ENCODE measurements around the gene TOLLIP.

The TOLLIP gene

GRCh38 chr11:1242289-1242688, 67.1 kb downstream of the TOLLIP start:
- DNase-seq (ENCODE audit: low read depth) = no peak
- no peak for TF ChIP-seq CTCF (conservative IDR thresholded peaks at IDR 0.05; ENCODE audit: low read length)

GRCh38 chr11:1241706-1242105, 67.7 kb downstream of the TOLLIP start:
- no peak for TF ChIP-seq CTCF (conservative IDR thresholded peaks at IDR 0.05; ENCODE audit: low read length)
- no peak for DNase-seq (ENCODE audit: low read depth)
- H3K4me3 ChIP-seq (ENCODE audit: low read length) = no peak overlapping the region

More at GRCh38 chr11:1242289-1242688, 67.1 kb downstream of the TOLLIP start:
- no peak overlapping the region for H3K4me3 ChIP-seq (ENCODE audit: low read length)

- no peak for DNase-seq (ENCODE audit: low read depth)
- H3K4me3 ChIP-seq (ENCODE audit: low read length) = no peak overlapping the region
- TF ChIP-seq CTCF (conservative IDR thresholded peaks at IDR 0.05; ENCODE audit: low read length) = no peak
Measured at GRCh38 chr11:1240771-1241170, 68.7 kb downstream of the TOLLIP start.

- no peak overlapping the region for H3K4me3 ChIP-seq (ENCODE audit: low read length)
- no peak for DNase-seq (ENCODE audit: low read depth)
- no peak for TF ChIP-seq CTCF (conservative IDR thresholded peaks at IDR 0.05; ENCODE audit: low read length)
Measured at GRCh38 chr11:1239596-1240205, 69.7 kb downstream of the TOLLIP start.

- TF ChIP-seq CTCF (conservative IDR thresholded peaks at IDR 0.05; ENCODE audit: low read length) = no peak
Measured at GRCh38 chr11:1238767-1239595, 70.5 kb downstream of the TOLLIP start.

GRCh38 chr11:1237851-1238250, 71.6 kb downstream of the TOLLIP start:
- no peak overlapping the region for H3K4me3 ChIP-seq (ENCODE audit: low read length)
- no peak for DNase-seq (ENCODE audit: low read depth)
- no peak for TF ChIP-seq CTCF (conservative IDR thresholded peaks at IDR 0.05; ENCODE audit: low read length)

More at GRCh38 chr11:1238767-1239595, 70.5 kb downstream of the TOLLIP start:
- DNase-seq (ENCODE audit: low read depth) = no peak
- no peak overlapping the region for H3K4me3 ChIP-seq (ENCODE audit: low read length)

GRCh38 chr11:1237128-1237580, 72.3 kb downstream of the TOLLIP start:
- H3K4me3 ChIP-seq (ENCODE audit: low read length) = no peak overlapping the region
- TF ChIP-seq CTCF (conservative IDR thresholded peaks at IDR 0.05; ENCODE audit: low read length) = no peak
- DNase-seq (ENCODE audit: low read depth) = no peak

All from AG10803 (cell line).